ENCODE results near the gene SEZ6L2. TPM values are rescaled to one million over a fixed set of nuclear protein-coding genes. Genes with fewer than 3 reads are reported as not detected.
"Not testable (repeated sequence)": the region's sequence is repeated elsewhere in the genome, so short reads cannot be mapped to it uniquely, and the experiment has no call there.

Gene SEZ6L2
- 14.7 and 18.7 TPM in 2 replicates for total RNA-seq (2014; rRNA removed; shearing (Covaris generic))
- polyA plus RNA-seq (2014; cell fraction: nucleus; rRNA removed), result 16.9 and 535 TPM in 2 replicates

DNA sequence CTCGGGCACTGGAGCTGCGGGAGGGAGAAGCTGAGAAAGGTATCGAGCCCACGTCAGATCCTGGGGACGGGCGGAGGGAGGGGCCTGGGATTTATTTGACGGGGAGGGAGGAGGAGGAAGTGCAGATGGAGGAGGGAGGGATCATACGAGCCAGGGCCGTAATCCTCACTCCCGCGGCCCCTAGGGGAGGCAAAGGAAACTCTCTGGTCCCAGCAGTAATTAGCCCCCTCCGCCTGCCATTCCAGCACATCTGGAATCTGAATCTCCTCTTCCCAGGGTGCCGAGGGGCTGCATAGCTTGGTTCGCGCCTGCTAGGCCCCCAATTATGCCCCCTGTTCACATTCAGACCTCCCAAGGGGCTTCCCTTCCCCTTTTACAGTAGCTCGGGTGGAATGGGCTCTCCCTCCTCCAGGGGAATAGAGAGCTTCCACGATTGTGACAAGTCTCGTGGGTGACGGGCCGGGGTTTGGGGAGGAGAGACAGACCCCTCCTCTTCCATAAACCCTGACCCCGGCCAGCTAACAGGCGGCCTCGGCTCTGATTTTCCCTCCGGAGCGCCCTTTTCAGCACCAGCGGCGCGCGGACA, at the start of gene SEZ6L2:
TSS of gene SEZ6L2 (minus strand) at position 35 of the 586 bp plus-strand sequence. CDS start 531 bp downstream, outside the sequence.
- peak; percentile 90 for DNase-seq (ENCODE audit: extremely low read depth, low read depth)

GRCh38 chr16:29947897-29948296, 48.5 kb upstream of the SEZ6L2 start:
- no peak for DNase-seq (ENCODE audit: extremely low read depth, low read depth)

GRCh38 chr16:29943846-29944799, 44.8 kb upstream of the SEZ6L2 start:
- DNase-seq (ENCODE audit: extremely low read depth, low read depth), result peak; percentile 98

- DNase-seq (ENCODE audit: extremely low read depth, low read depth), result no peak
Observed at GRCh38 chr16:29940656-29941055, 41.3 kb upstream of the SEZ6L2 start.

DNA sequence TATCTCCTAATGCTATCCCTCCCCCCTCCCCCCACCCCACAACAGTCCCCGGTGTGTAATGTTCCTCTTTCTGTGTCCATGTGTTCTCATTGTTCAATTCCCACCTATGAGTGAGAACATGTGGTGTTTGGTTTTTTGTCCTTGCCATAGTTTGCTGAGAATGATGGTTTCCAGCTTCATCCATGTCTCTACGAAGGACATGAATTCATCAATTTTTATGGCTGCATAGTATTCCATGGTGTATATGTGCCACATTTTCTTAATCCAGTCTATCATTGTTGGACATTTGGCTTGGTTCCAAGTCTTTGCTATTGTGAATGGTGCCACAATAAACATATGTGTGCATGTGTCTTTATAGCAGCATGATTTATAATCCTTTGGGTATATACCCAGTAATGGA, 32.4 kb upstream of the SEZ6L2 start:
- DNase-seq (ENCODE audit: extremely low read depth, low read depth), result not testable (repeated sequence)

GRCh38 chr16:29927070-29927905, 27.9 kb upstream of the SEZ6L2 start:
- DNase-seq (ENCODE audit: extremely low read depth, low read depth), result no peak

GRCh38 chr16:29926711-29927052, 27.3 kb upstream of the SEZ6L2 start:
- DNase-seq (ENCODE audit: extremely low read depth, low read depth), result peak; percentile 14

- peak; percentile 78 for DNase-seq (ENCODE audit: extremely low read depth, low read depth)
Observed at GRCh38 chr16:29925781-29926710, 26.7 kb upstream of the SEZ6L2 start, which contains the start of gene KCTD13. KCTD13 (minus strand) TSS chr16:29926226; CDS start chr16:29926033, 193 bp downstream.

DNA sequence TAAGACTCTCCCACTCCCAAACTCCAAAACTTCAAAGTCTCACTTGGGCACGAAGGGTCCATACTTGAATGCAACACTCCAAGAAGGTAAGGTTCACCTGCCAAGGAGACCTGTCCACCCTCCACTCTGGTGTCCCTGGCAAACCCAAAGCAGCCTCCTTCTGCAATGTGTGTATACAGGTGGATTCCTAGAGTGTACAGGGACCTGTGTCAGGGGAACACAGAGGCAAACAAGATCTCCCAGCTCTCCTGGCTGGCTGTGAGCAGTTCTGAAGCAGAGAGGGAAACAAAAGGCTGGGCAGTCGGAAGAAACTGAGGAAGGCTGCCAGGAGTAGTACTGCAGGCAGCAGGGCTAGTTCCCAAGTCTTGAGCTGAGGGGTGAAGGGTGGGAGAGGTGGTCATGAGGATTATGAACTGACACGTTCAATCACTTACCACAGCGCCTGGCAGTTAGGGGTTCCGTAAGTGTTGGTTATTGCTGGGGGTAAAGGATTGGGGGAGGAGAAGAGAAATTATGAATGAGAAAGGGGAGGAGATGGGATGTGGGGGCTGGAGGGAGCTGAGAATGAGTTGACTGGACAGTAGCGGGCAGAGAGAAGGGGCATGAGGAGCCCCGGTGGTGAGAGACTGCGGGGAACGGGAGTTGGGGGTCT, 25.9 kb upstream of the SEZ6L2 start:
- no peak for DNase-seq (ENCODE audit: extremely low read depth, low read depth)

DNA sequence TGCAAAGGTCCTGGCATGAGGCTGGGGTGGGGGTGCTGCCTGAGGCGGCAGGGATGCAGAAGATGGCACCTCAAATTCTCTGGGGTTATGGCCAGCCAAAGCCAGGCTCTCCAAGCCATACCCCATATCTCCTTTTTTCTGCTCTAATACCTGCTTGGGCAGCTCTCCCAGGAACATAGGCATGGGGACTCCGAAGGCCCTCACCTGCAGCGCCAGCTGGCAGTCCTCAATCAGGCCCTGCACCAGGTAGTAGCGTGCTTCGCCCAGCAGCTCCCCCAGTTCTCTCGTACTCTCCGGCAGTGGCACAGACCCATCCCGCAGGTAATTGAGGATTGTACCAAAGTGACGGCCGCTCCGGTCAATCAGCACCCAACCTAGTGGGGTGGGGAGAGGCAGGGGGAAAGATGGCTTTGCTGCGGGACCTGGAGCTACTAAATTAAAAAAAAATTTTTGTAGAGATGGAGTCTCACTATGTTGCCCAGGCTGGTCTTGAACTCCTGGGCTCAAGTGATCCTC, 23.7 kb upstream of the SEZ6L2 start:
- DNase-seq (ENCODE audit: extremely low read depth, low read depth), result no peak

GRCh38 chr16:29922326-29922725, 23.0 kb upstream of the SEZ6L2 start:
- DNase-seq (ENCODE audit: extremely low read depth, low read depth), result no peak

DNA sequence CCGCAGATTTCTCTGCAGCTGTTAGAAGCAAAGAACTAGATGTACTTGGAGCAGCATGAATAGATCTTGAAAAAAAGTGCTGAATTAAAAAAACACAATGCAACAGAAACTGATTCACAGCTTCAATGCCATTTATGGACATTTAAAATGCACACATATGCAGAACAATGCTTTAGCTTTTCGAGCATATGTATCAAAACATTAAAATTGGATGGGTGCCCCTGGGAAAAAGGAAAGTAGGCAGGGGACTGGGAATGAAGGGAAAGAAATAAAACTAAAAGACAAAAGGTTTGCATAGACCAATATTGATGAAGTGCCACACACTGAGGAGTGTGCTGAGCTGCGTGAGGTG, 21.7 kb upstream of the SEZ6L2 start:
- DNase-seq (ENCODE audit: extremely low read depth, low read depth), result no peak

GRCh38 chr16:29920288-29921033, 21.1 kb upstream of the SEZ6L2 start:
- DNase-seq (ENCODE audit: extremely low read depth, low read depth), result no peak

DNA sequence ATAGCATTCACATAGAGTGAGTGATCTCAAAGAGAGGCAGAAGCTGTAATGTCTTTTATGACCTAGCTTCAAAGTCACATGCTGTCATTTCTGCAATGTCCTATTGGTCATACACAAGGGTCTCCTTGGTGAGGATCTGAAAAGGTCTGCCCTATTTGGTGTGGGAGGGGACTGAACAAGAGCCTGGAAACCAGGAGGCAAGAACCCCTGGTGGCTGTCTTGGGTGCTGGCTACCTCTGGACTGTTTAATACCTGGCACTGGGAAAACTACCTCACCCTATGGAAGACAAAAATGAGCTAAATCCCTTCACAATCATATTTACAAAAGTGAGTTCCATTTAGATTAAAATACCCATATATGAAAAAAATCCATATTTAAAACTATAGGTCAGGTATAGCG, 17.6 kb upstream of the SEZ6L2 start:
- DNase-seq (ENCODE audit: extremely low read depth, low read depth), result no peak

GRCh38 chr16:29915590-29916247, 16.4 kb upstream of the SEZ6L2 start:
- DNase-seq (ENCODE audit: extremely low read depth, low read depth), result no peak

- DNase-seq (ENCODE audit: extremely low read depth, low read depth), result no peak
Observed at GRCh38 chr16:29913514-29913913, 14.2 kb upstream of the SEZ6L2 start.

DNA sequence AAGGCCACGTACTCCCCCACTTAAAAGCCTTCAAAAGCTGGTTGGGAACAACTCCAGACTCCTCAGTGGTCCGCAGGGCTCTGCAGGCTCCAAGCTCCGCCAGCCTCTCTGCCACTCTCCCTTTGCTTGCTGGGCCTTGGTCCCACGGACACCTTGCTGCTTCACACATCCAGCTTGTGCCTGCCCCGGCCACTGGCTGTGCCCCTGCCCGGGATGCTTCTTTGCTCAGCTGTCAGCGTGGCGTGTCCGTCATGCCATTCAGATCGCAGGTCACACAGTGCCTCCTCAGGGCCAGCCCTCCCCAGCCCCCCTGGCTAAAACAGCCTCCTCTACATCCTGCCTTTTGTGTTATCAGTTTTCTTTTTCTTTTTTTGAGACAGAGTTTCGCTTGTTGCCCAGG, 12.7 kb upstream of the SEZ6L2 start:
- no peak for DNase-seq (ENCODE audit: extremely low read depth, low read depth)

- DNase-seq (ENCODE audit: extremely low read depth, low read depth), result no peak
Observed at GRCh38 chr16:29911676-29912010, 12.3 kb upstream of the SEZ6L2 start.
